OCI-LY3 (cell line): ENCODE results near the gene CDH1.

ENCODE experiments used
- H2AFZ ChIP-seq: fragments of 200-600, 300-600 bp; shearing (Covaris generic); 2 replicates; pipeline ENCODE4 v1.6.0; 2014; ENCODE audit warnings: antibody characterized with exemption, low read depth, low read length
- H3K27ac ChIP-seq: fragments of 200-600, 300-600 bp; sonication (generic); 2 replicates; pipeline ENCODE4 v1.5.1; 2014; ENCODE audit warnings: mild to moderate bottlenecking, low read length, moderate library complexity, mixed read lengths
- H3K27me3 ChIP-seq: fragments of 200-600, 300-600 bp; sonication (generic); 2 replicates; pipeline ENCODE4 v1.6.1; 2014; ENCODE audit warnings: low read depth, low read length, mixed read lengths
- H3K36me3 ChIP-seq: fragments of 200-600, 300-600 bp; sonication (generic); replicated peaks from 2 replicates; pipeline ENCODE3; 2014; ENCODE audit warnings: low read depth, low read length, mixed read lengths
- H3K4me1 ChIP-seq: fragments of 300-600, 200-600 bp; sonication (generic); 2 replicates; pipeline ENCODE4 v1.6.1; 2014; ENCODE audit warnings: low read length, mixed read lengths
- H3K4me2 ChIP-seq: fragments of 200-600, 300-600 bp; sonication (generic); 2 replicates; pipeline ENCODE4 v1.6.1; 2014; ENCODE audit warnings: low read length, mixed read lengths
- H3K4me3 ChIP-seq: fragments of 300-600, 200-600 bp; sonication (generic); 2 replicates; pipeline ENCODE4 v1.5.1; 2014; ENCODE audit warnings: antibody characterized with exemption, mild to moderate bottlenecking, low read length, moderate library complexity
- H3K79me2 ChIP-seq: fragments of 300-600, 200-600 bp; shearing (Covaris generic); 2 replicates; pipeline ENCODE4 v1.6.1; 2014; ENCODE audit warnings: mild to moderate bottlenecking, low read length, mixed read lengths
- H3K9ac ChIP-seq: fragments of 300-600, 200-600 bp; shearing (Covaris generic); 2 replicates; pipeline ENCODE4 v1.6.0; 2014; ENCODE audit warnings: mild to moderate bottlenecking, low read length, moderate library complexity
- H3K9me3 ChIP-seq: fragments of 200-600, 300-600 bp; shearing (Covaris generic); 2 replicates; pipeline ENCODE4 v1.6.1; 2014; ENCODE audit warnings: low read length, mixed read lengths; ENCODE audit not compliant: insufficient read depth
- H4K20me1 ChIP-seq: fragments of 200-600, 300-600 bp; sonication (generic); 2 replicates; pipeline ENCODE4 v1.6.1; 2016; ENCODE audit warnings: low read length, mixed read lengths; ENCODE audit not compliant: insufficient read depth
- EZH2phosphoT487 ChIP-seq: fragments of 200-600 bp; shearing (Covaris generic); IDR thresholded peaks from 2 replicates; pipeline ENCODE4 v1.6.1; 2018; ENCODE audit warnings: antibody characterized with exemption, mixed run types, low read depth
- TF ChIP-seq, protein P1 (sequence below): fragments of 200-600, 300-600 bp; sonication (generic); IDR thresholded peaks from 2 replicates; pipeline ENCODE4 v1.5.1; 2014; ENCODE audit warnings: antibody characterized with exemption, low read length, low read depth

The CDH1 gene

DNA sequence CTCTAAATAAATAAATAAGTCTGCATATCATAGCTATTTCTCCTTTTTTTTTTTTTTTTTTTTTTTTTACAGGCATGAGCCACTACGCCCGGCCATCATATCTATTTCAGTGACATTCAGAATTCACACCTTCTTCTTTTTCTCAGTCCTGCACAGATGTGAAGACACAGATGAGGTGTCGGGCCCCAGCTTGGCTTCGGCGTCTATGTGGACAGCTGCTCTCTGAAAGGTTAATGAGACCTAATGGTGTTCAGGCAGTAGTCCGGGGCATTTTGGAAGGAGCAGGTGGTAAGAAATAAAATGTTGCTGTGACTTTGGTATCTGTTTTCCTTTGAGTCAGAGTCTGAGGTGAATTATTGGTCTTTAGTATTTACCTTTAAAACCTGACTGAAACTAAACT lies 129.8 kb downstream of the CDH1 start:
- Histone ChIP-seq H3K27ac (peak overlapping the region; percentile 98), H4K20me1 (no peaks in the 10 kb centered on the region)

DNA sequence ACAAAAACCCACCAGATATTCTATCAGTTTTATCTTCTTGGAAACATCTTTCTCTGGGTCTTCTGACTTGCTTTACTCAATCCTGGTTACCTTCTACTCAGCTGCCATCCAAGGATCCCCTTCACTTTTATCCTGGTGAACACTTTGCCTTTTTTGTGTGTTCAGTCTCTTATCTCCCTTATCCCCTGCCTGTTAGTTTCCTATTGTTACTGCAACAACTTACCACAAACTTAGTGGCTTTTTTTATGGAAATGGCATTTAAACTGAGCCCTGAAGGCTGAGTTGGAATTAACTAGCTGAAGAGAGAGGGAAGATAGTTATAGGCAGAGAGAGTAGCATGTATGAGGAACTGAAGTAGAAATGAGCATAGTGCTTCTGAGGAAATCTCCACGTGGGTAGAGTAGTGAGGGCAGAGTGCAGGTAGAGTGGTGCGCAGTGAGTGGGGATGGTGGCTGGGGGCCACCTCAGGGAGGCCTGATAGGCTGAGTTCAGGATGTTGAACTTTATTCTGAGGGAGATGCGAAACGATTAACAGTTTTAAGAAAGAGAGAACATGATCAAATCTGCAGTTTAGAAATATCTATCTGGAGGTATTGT lies 132.5 kb downstream of the CDH1 start:
- no peak overlapping the region for H3K4me3 ChIP-seq
- no peaks in the 10 kb centered on the region for H4K20me1 ChIP-seq
- no peaks in the 10 kb centered on the region for H3K27me3 ChIP-seq
- 0 out of 2 replicates have a peak, but pooled peaks cover 1% of the 10 kb centered on the region for H3K79me2 ChIP-seq
- no peaks in the 10 kb centered on the region for H3K9me3 ChIP-seq
- no peak overlapping the region for H2AFZ ChIP-seq
- H3K36me3 ChIP-seq = peaks cover 34% of the 10 kb centered on the region
- H3K9ac ChIP-seq = no peak overlapping the region; the same call in 1 of the 2 replicates
- H3K4me2 ChIP-seq = peak overlapping the region; percentile 7; the same call in 1 of the 2 replicates
- peak overlapping the region; percentile 34; the same call in 1 of the 2 replicates for H3K27ac ChIP-seq
- peaks cover 52% of the 10 kb centered on the region for H3K4me1 ChIP-seq
- TF ChIP-seq, protein P1, sequence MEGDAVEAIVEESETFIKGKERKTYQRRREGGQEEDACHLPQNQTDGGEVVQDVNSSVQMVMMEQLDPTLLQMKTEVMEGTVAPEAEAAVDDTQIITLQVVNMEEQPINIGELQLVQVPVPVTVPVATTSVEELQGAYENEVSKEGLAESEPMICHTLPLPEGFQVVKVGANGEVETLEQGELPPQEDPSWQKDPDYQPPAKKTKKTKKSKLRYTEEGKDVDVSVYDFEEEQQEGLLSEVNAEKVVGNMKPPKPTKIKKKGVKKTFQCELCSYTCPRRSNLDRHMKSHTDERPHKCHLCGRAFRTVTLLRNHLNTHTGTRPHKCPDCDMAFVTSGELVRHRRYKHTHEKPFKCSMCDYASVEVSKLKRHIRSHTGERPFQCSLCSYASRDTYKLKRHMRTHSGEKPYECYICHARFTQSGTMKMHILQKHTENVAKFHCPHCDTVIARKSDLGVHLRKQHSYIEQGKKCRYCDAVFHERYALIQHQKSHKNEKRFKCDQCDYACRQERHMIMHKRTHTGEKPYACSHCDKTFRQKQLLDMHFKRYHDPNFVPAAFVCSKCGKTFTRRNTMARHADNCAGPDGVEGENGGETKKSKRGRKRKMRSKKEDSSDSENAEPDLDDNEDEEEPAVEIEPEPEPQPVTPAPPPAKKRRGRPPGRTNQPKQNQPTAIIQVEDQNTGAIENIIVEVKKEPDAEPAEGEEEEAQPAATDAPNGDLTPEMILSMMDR = no peak
- no peak for TF ChIP-seq EZH2phosphoT487

More for the DNA sequence above, 129.8 kb downstream of the CDH1 start:
- Histone ChIP-seq H3K79me2 (peaks cover 15% of the 10 kb centered on the region), H3K27me3 (no peaks in the 10 kb centered on the region), H3K4me1 (peaks cover 74% of the 10 kb centered on the region), H3K9ac (peak overlapping the region; percentile 53; the same call in 1 of the 2 replicates), H3K4me3 (peak overlapping the region; percentile 11; the same call in 1 of the 2 replicates), H2AFZ (no peak overlapping the region), H3K36me3 (peaks cover 33% of the 10 kb centered on the region), H3K9me3 (no peaks in the 10 kb centered on the region), H3K4me2 (peak overlapping the region; percentile 50)
- TF ChIP-seq, protein P1 = no peak
- TF ChIP-seq EZH2phosphoT487 = no peak

DNA sequence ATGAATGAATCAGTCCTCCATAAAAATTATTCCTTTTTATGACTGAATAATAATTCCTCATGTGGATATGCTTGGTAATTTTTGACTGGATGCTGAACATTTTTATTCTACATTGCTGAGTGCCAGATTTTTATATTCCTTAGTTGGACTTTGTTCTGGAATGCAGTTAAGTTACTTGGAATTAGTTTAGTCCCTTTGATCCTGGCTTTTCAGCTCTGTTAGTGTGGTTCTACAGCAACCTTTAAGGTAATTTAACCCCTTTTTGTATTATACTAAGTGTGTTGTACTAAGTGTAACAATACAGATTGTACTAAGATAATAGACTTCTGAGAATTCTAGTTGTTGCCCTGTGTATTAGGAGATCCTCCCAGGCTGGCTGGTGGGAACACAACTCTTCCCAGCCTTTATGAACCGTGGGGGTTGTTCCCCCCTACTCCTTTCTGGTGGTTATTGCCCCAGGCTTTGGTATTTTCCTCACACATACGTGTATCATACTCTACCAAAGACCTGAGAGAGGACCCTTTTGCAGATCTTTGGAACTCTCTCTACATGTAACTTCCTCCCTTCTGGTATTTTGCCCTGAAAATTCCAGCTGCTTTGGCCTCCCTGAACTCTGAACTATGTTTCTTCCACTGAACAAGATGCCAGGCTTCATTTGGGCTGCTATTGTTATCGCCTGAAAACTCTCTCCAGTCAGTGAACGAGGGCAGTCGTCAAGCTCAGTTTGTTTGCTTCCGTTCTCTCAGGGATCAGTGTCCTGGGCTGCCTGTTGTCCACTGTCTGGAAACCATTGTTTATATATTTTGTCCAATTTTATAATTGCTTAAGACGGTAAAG lies 136.8 kb downstream of the CDH1 start:
- no peak overlapping the region for H3K9ac ChIP-seq
- H3K9me3 ChIP-seq = no peaks in the 10 kb centered on the region
- no peak overlapping the region for H2AFZ ChIP-seq

More for the DNA sequence above, 136.8 kb downstream of the CDH1 start:
- H3K36me3 ChIP-seq = peaks cover 51% of the 10 kb centered on the region
- TF ChIP-seq EZH2phosphoT487 = no peak
- TF ChIP-seq, protein P1 = no peak
- no peak overlapping the region for H3K4me2 ChIP-seq
- H3K4me3 ChIP-seq = no peak overlapping the region
- H3K79me2 ChIP-seq = no peaks in the 10 kb centered on the region
- no peaks in the 10 kb centered on the region for H3K27me3 ChIP-seq
- H4K20me1 ChIP-seq = no peaks in the 10 kb centered on the region
- H3K4me1 ChIP-seq = peaks cover 12% of the 10 kb centered on the region
- H3K27ac ChIP-seq = no peak overlapping the region
